ENCODE measurements around the gene CCDC106. TPM values are rescaled to one million over a fixed set of nuclear protein-coding genes. Genes with fewer than 3 reads are reported as not detected.

CCDC106 gene
- total and polyA plus RNA-seq, 2 donors from 2014 or later, result 22.7 to 51.9 TPM

DNA sequence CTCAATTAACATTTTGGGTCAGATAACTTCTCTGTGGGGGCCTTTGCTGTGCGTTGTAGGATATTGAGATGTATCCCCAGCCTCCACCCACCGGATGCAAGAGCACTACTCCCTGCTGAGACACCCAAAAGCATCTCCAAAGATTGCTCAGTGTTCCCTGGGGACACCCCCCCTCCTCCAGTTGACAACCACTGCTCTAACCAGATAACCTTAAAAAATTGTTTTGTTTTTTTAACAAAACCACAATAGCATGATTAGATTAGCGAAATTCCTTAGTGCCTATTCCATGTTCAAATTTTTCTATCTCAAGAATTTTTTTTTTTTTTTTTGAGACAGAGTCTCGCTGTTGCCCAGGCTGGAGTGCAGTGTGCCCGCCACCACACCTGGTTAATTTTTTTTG lies 24.4 kb downstream of the CCDC106 start:
- intact Hi-C loops (cut with DNase I), result no loop called here
- peak in 1 of 5 donors; percentile 33 for DNase-seq
- no peaks in the 10 kb centered on the region for H3K27me3 ChIP-seq (ENCODE audit: control insufficient read depth, insufficient read depth, low read length)
- no peak overlapping the region for H3K9ac ChIP-seq (ENCODE audit: low read length in 3 of 3)
- H3K9me3 ChIP-seq (ENCODE audit: control insufficient read depth in 2 of 3, insufficient read depth in 1 of 3, low read length in 3 of 3), result no peaks in the 10 kb centered on the region
- no peak overlapping the region for H3K27ac ChIP-seq (ENCODE audit: low read depth in 2 of 2, low read length in 2 of 2)
- TF ChIP-seq, protein P1, sequence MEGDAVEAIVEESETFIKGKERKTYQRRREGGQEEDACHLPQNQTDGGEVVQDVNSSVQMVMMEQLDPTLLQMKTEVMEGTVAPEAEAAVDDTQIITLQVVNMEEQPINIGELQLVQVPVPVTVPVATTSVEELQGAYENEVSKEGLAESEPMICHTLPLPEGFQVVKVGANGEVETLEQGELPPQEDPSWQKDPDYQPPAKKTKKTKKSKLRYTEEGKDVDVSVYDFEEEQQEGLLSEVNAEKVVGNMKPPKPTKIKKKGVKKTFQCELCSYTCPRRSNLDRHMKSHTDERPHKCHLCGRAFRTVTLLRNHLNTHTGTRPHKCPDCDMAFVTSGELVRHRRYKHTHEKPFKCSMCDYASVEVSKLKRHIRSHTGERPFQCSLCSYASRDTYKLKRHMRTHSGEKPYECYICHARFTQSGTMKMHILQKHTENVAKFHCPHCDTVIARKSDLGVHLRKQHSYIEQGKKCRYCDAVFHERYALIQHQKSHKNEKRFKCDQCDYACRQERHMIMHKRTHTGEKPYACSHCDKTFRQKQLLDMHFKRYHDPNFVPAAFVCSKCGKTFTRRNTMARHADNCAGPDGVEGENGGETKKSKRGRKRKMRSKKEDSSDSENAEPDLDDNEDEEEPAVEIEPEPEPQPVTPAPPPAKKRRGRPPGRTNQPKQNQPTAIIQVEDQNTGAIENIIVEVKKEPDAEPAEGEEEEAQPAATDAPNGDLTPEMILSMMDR (IDR thresholded peaks at IDR 0.05; ENCODE audit: borderline replicate concordance, extremely low read depth, insufficient read depth), result no peak
- peaks cover 0 to 21% (median 18%) of the 10 kb centered on the region in 3 donors for H3K4me1 ChIP-seq (ENCODE audit: control insufficient read depth in 2 of 3, insufficient read depth in 2 of 3, low read depth in 1 of 3, low read length in 3 of 3)
- peaks cover 0 to 29% (median 18%) of the 10 kb centered on the region in 3 donors for H3K36me3 ChIP-seq (ENCODE audit: control insufficient read depth in 2 of 3, insufficient read depth in 3 of 3, low read length in 3 of 3)
- H3K4me3 ChIP-seq (ENCODE audit: low read length in 3 of 3), result no peak overlapping the region
- FAIRE-seq, result no peak

DNA sequence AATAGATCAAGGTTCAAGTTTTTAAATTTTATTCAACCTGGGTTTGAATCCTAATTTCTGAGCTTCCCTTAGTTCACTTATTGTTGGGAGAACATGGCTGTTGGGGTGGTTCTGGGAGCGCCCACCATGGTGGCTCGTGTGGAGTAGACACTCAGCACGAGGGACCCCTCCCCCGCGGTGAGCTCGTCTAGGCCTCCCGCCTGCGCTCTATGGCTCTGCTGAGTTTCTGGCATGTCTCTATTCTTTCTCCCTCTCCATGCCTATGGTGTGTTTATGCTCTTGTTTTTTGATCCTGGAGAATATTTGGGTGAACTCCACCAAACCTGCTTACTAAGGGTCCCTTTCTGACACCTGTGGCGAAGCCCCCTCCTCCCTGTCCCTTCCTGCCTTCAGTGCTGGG lies 25.5 kb downstream of the CCDC106 start:
- DNase-seq (peak in 1 of 5 donors; percentile 65), FAIRE-seq (no peak)
- no peaks in the 10 kb centered on the region for H3K27me3 ChIP-seq (ENCODE audit: control insufficient read depth, insufficient read depth, low read length)
- peaks cover 0 to 23% (median 16%) of the 10 kb centered on the region in 3 donors for H3K36me3 ChIP-seq (ENCODE audit: control insufficient read depth in 2 of 3, insufficient read depth in 3 of 3, low read length in 3 of 3)
- TF ChIP-seq, protein P1 (IDR thresholded peaks at IDR 0.05; ENCODE audit: borderline replicate concordance, extremely low read depth, insufficient read depth), result no peak
- H3K27ac ChIP-seq (ENCODE audit: low read depth in 2 of 2, low read length in 2 of 2), result no peak overlapping the region
- H3K4me1 ChIP-seq (ENCODE audit: control insufficient read depth in 2 of 3, insufficient read depth in 2 of 3, low read depth in 1 of 3, low read length in 3 of 3), result peaks cover 0 to 31% (median 26%) of the 10 kb centered on the region in 3 donors
- no peak overlapping the region for H3K4me3 ChIP-seq (ENCODE audit: low read length in 3 of 3)
- H3K9ac ChIP-seq (ENCODE audit: low read length in 3 of 3), result no peak overlapping the region
- intact Hi-C loops (cut with DNase I), result no loop called here
- H3K9me3 ChIP-seq (ENCODE audit: control insufficient read depth in 2 of 3, insufficient read depth in 1 of 3, low read length in 3 of 3), result no peaks in the 10 kb centered on the region

DNA sequence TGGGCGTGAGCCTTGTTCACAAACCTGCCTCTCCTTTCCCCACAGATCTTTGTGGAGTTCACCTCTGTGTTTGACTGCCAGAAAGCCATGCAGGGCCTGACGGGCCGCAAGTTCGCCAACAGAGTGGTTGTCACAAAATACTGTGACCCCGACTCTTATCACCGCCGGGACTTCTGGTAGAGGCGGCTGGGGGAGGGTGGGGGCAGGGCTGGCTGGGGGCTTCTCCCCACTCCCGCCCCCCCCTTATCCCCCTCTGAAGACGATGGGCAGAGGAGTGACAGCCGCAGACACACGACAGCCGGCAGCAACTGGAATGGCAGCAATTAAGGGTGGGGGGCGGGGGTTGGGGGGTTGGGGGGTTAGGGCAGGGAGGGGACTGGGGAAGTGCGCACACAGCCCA lies 25.9 kb downstream of the CCDC106 start:
- Histone ChIP-seq H3K4me3 (ENCODE audit: low read length in 3 of 3) (no peak overlapping the region), H3K27ac (ENCODE audit: low read depth in 2 of 2, low read length in 2 of 2) (no peak overlapping the region), H3K27me3 (ENCODE audit: control insufficient read depth, insufficient read depth, low read length) (no peaks in the 10 kb centered on the region), H3K36me3 (ENCODE audit: control insufficient read depth in 2 of 3, insufficient read depth in 3 of 3, low read length in 3 of 3) (peaks cover 2 to 23% (median 16%) of the 10 kb centered on the region in 3 donors), H3K9me3 (ENCODE audit: control insufficient read depth in 2 of 3, insufficient read depth in 1 of 3, low read length in 3 of 3) (no peaks in the 10 kb centered on the region), H3K4me1 (ENCODE audit: control insufficient read depth in 2 of 3, insufficient read depth in 2 of 3, low read depth in 1 of 3, low read length in 3 of 3) (peaks cover 0 to 35% (median 29%) of the 10 kb centered on the region in 3 donors), H3K9ac (ENCODE audit: low read length in 3 of 3) (no peak overlapping the region)
- intact Hi-C loops (cut with DNase I), result no loop called here
- DNase-seq (peak in 1 of 5 donors; percentile 56), FAIRE-seq (no peak)
- TF ChIP-seq, protein P1 (IDR thresholded peaks at IDR 0.05; ENCODE audit: borderline replicate concordance, extremely low read depth, insufficient read depth), result no peak

DNA sequence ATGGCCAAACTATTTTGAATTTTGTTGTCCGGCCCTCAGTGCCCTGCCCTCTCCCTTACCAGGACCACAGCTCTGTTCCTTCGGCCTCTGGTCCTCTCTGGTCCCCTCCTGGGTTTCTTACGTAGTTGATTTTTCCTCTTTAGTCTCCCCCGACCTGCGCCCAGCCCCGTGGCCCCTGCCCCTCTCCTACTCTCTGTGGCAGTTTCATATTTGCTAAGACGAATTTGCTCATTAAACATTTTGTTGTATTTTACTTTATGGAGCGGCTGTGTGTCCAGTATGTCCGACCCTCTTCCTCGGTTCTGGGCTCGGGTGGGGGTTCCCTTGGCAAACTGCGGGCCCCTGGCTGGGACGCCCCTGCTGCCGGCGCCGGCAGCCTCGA lies 26.4 kb downstream of the CCDC106 start:
- DNase-seq, result no peak
- FAIRE-seq, result no peak
- Histone ChIP-seq H3K4me1 (ENCODE audit: control insufficient read depth in 2 of 3, insufficient read depth in 2 of 3, low read depth in 1 of 3, low read length in 3 of 3) (peaks cover 0 to 40% (median 29%) of the 10 kb centered on the region in 3 donors), H3K36me3 (ENCODE audit: control insufficient read depth in 2 of 3, insufficient read depth in 3 of 3, low read length in 3 of 3) (peaks cover 2 to 25% (median 17%) of the 10 kb centered on the region in 3 donors), H3K9me3 (ENCODE audit: control insufficient read depth in 2 of 3, insufficient read depth in 1 of 3, low read length in 3 of 3) (no peaks in the 10 kb centered on the region), H3K27me3 (ENCODE audit: control insufficient read depth, insufficient read depth, low read length) (no peaks in the 10 kb centered on the region), H3K4me3 (ENCODE audit: low read length in 3 of 3) (peak overlapping the region; percentile 16 to 97 (median 76)), H3K9ac (ENCODE audit: low read length in 3 of 3) (peak overlapping the region in 1 of 3 donors; percentile 26), H3K27ac (ENCODE audit: low read depth in 2 of 2, low read length in 2 of 2) (no peak overlapping the region)
- intact Hi-C loops (cut with DNase I), result no loop called here
- TF ChIP-seq, protein P1 (IDR thresholded peaks at IDR 0.05; ENCODE audit: borderline replicate concordance, extremely low read depth, insufficient read depth), result no peak
